Esophagus (tissue), 2 donors: Measurements from ENCODE around the gene MICOS13. TPM values are rescaled to one million over a fixed set of nuclear protein-coding genes. Genes with fewer than 3 reads are reported as not detected.

Experiments used
- H3K27ac ChIP-seq, 2 donors: one replicate each; pipeline ENCODE4 v1.5.1; 2013; ENCODE audit warnings: low read depth in 2 of 2, mild to moderate bottlenecking in 2 of 2, inconsistent platforms in 1 of 2, low read length in 1 of 2, moderate library complexity in 1 of 2
- H3K27me3 ChIP-seq, 2 donors: one replicate each; pipeline ENCODE4 v1.6.1; 2013; ENCODE audit warnings: low read length in 2 of 2, control low read depth in 1 of 2, mild to moderate bottlenecking in 1 of 2; ENCODE audit not compliant: insufficient read depth in 2 of 2, control insufficient read depth in 1 of 2
- H3K36me3 ChIP-seq, 2 donors: one replicate each; pipeline ENCODE4 v1.6.1; 2013; ENCODE audit warnings: low read length in 1 of 2; ENCODE audit not compliant: control insufficient read depth in 2 of 2, insufficient read depth in 2 of 2
- H3K4me1 ChIP-seq, 2 donors: one replicate each; pipeline ENCODE4 v1.6.1; 2013; ENCODE audit warnings: low read length in 1 of 2; ENCODE audit not compliant: control insufficient read depth in 2 of 2, insufficient read depth in 2 of 2
- H3K4me3 ChIP-seq, 2 donors: one replicate each; pipeline ENCODE4 v1.5.1; 2013; ENCODE audit warnings: low read length in 2 of 2, mild to moderate bottlenecking in 2 of 2, low read depth in 1 of 2, moderate library complexity in 1 of 2
- H3K9me3 ChIP-seq, 2 donors: one replicate each; pipeline ENCODE4 v1.6.1; 2013; ENCODE audit warnings: mild to moderate bottlenecking in 2 of 2, low read depth in 1 of 2, low read length in 1 of 2, moderate library complexity in 1 of 2; ENCODE audit not compliant: control insufficient read depth in 2 of 2, insufficient read depth in 1 of 2
- WGBS, 2 donors: extraction: QIAGEN DNeasy Blood & Tissue Kit; methylation state at CpG; one replicate each; pipeline ENCODE4 v1.1.7; 2013; 5-methylcytosine and 5-hydroxymethylcytosine counted together
- polyA plus RNA-seq, 2 donors: library from polyadenylated mRNA; stranded (reverse); fragments of 200-250 nt; gene quantifications; one replicate each; pipeline ENCODE4 v1.2.3, GENCODE V29; 2013
- donor health status: healthy with polysubstance abuse.
- donor health status: Bipolar disorder and iron deficiency.

Gene MICOS13
- polyA plus RNA-seq, 2 donors: 86.8 to 104 TPM

GRCh38 chr19:5654931-5655330 lies 25.4 kb downstream of the MICOS13 start:
- Histone ChIP-seq H3K27me3 (no peaks in the 10 kb centered on the region), H3K27ac (no peak overlapping the region), H3K4me3 (no peak overlapping the region), H3K9me3 (no peaks in the 10 kb centered on the region), H3K4me1 (no peaks in the 10 kb centered on the region), H3K36me3 (peaks cover 19 to 59% of the 10 kb centered on the region in 2 donors)
- WGBS, 2 donors: 92 to 94% methylated on average over 5 of the region's 5 CpGs

GRCh38 chr19:5652261-5652660 lies 28.1 kb downstream of the MICOS13 start:
- Histone ChIP-seq H3K4me3 (no peak overlapping the region), H3K27me3 (no peaks in the 10 kb centered on the region), H3K9me3 (no peaks in the 10 kb centered on the region), H3K36me3 (peaks cover 20 to 54% of the 10 kb centered on the region in 2 donors), H3K27ac (no peak overlapping the region), H3K4me1 (no peaks in the 10 kb centered on the region)
- WGBS, 2 donors: 88 to 91% methylated on average over 10 of the region's 10 CpGs

- no peaks in the 10 kb centered on the region for H3K4me1 ChIP-seq
- H3K4me3 ChIP-seq: no peak overlapping the region
- no peaks in the 10 kb centered on the region for H3K27me3 ChIP-seq
- no peak overlapping the region for H3K27ac ChIP-seq
- H3K36me3 ChIP-seq: peaks cover 25 to 58% of the 10 kb centered on the region in 2 donors
- WGBS, 2 donors: 94% methylated on average over 5 of the region's 5 CpGs
- H3K9me3 ChIP-seq: no peaks in the 10 kb centered on the region
Observed at GRCh38 chr19:5651361-5651760, 29.0 kb downstream of the MICOS13 start.

GRCh38 chr19:5648464-5648863 lies 31.9 kb downstream of the MICOS13 start:
- no peak overlapping the region for H3K27ac ChIP-seq
- no peaks in the 10 kb centered on the region for H3K27me3 ChIP-seq
- no peaks in the 10 kb centered on the region for H3K9me3 ChIP-seq
- no peak overlapping the region for H3K4me3 ChIP-seq
- WGBS, 2 donors: 93 to 94% methylated on average over 9 to 11 of the region's 11 CpGs
- peaks cover 25 to 52% of the 10 kb centered on the region in 2 donors for H3K36me3 ChIP-seq
- no peaks in the 10 kb centered on the region for H3K4me1 ChIP-seq

GRCh38 chr19:5646703-5647102 lies 33.6 kb downstream of the MICOS13 start:
- Histone ChIP-seq H3K27ac (no peak overlapping the region), H3K4me3 (no peak overlapping the region), H3K27me3 (no peaks in the 10 kb centered on the region), H3K36me3 (peaks cover 18 to 44% of the 10 kb centered on the region in 2 donors), H3K4me1 (peaks cover 0 to under 1% of the 10 kb centered on the region in 2 donors), H3K9me3 (no peaks in the 10 kb centered on the region)
- WGBS, 2 donors: 89 to 91% methylated on average over 4 of the region's 4 CpGs

- WGBS, 2 donors: 78 to 88% methylated on average over 5 of the region's 5 CpGs
- Histone ChIP-seq H3K4me3 (no peak overlapping the region), H3K36me3 (peaks cover 11 to 36% of the 10 kb centered on the region in 2 donors), H3K9me3 (no peaks in the 10 kb centered on the region), H3K27ac (no peak overlapping the region), H3K27me3 (no peaks in the 10 kb centered on the region), H3K4me1 (peaks cover 0 to 3% of the 10 kb centered on the region in 2 donors)
Observed at GRCh38 chr19:5645409-5645808, 34.9 kb downstream of the MICOS13 start.

- 88 to 93% methylated on average over 2 of the region's 2 CpGs for WGBS, 2 donors
- Histone ChIP-seq H3K9me3 (no peaks in the 10 kb centered on the region), H3K4me1 (peaks cover 0 to 3% of the 10 kb centered on the region in 2 donors), H3K36me3 (peaks cover 8 to 32% of the 10 kb centered on the region in 2 donors), H3K4me3 (no peak overlapping the region), H3K27me3 (no peaks in the 10 kb centered on the region), H3K27ac (no peak overlapping the region)
Observed at GRCh38 chr19:5644037-5644436, 36.3 kb downstream of the MICOS13 start.

- Histone ChIP-seq H3K36me3 (peaks cover 8 to 32% of the 10 kb centered on the region in 2 donors), H3K4me1 (peaks cover 0 to 3% of the 10 kb centered on the region in 2 donors)
- 85 to 89% methylated on average over 4 of the region's 4 CpGs for WGBS, 2 donors
Observed at GRCh38 chr19:5643060-5643459, 37.3 kb downstream of the MICOS13 start.

GRCh38 chr19:5642204-5642603 lies 38.1 kb downstream of the MICOS13 start:
- H3K9me3 ChIP-seq: no peaks in the 10 kb centered on the region
- peaks cover 0 to 3% of the 10 kb centered on the region in 2 donors for H3K4me1 ChIP-seq
- H3K4me3 ChIP-seq: no peak overlapping the region
- peaks cover 8 to 27% of the 10 kb centered on the region in 2 donors for H3K36me3 ChIP-seq
- 84 to 93% methylated on average over 2 of the region's 2 CpGs for WGBS, 2 donors
- H3K27me3 ChIP-seq: no peaks in the 10 kb centered on the region
- peak overlapping the region in 1 of 2 donors; percentile 3 for H3K27ac ChIP-seq

More at GRCh38 chr19:5643060-5643459, 37.3 kb downstream of the MICOS13 start:
- H3K27ac ChIP-seq: no peak overlapping the region
- no peaks in the 10 kb centered on the region for H3K9me3 ChIP-seq
- H3K27me3 ChIP-seq: no peaks in the 10 kb centered on the region
- H3K4me3 ChIP-seq: no peak overlapping the region

- Histone ChIP-seq H3K4me3 (no peak overlapping the region), H3K4me1 (peaks cover 0 to 3% of the 10 kb centered on the region in 2 donors), H3K27me3 (no peaks in the 10 kb centered on the region), H3K36me3 (peaks cover 1 to 18% of the 10 kb centered on the region in 2 donors), H3K27ac (peak overlapping the region in 1 of 2 donors; percentile 59), H3K9me3 (no peaks in the 10 kb centered on the region)
- 52 to 69% methylated on average over 4 of the region's 4 CpGs for WGBS, 2 donors
Observed at GRCh38 chr19:5641171-5641570, 39.1 kb downstream of the MICOS13 start.
